NCI-H1048 (cell line): ENCODE results near the gene MTPN.

Experiments
- DNase-seq: peaks from one replicate; lab custom pipeline; 2025; lab: John Stamatoyannopoulos, UW

Gene MTPN

DNA sequence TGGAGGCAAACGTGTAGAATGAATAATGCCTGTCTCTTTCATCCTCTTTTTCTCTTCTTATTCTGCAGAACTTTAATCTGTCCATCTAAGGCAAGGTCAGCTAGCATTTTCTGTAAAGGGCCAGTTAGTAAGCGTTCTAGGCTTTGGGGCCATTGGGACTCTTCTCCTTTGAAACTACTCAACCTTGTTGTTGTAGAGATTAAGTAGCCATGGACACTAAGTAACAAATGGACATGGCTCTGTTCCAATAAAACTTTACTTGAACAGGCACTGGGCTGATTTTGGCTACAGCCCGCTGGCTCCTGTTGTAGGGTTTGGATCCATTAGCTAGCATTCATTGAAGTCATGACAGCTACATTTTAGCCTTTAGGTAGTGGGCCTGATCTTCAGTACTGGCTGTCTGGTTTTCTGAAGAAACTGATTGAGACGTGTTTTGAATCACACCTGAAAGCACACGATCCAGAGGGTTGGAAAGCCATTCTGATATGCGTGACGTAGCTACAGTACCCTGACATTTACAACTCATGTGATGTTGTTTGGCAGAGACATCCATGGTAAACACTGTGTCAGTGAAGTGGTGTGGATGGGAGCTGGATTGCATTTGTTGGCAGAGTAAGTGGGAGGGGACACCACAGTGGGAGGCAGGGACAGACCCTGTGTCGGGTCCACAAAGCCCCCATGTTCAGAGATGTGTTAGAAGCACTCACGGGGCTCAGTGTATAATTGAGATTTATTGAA is 92.5 kb downstream of the MTPN start:
- no peak for DNase-seq

DNA sequence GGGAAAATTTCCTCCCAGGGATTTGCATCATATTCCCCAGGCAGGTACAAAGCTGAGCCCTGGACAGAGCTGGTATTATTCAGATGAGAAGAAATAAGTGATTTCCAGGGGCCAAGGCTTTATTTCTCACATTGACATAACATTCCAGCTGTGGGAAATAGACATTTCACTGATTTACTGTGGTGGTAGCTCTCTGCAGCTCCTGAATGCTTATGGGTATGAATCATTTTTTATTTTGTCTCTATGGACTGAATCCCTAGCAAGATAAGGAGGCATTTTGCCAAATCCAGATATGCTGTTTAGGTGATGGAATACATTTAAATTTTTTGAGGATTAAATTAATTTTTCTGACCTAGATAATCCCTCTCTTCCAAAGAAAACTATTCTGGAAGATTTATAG is 97.9 kb downstream of the MTPN start:
- DNase-seq = no peak

- DNase-seq = no peak
These were observed 98.9 kb downstream of the MTPN start for GRCh38 chr7:135878284-135878683.

DNA sequence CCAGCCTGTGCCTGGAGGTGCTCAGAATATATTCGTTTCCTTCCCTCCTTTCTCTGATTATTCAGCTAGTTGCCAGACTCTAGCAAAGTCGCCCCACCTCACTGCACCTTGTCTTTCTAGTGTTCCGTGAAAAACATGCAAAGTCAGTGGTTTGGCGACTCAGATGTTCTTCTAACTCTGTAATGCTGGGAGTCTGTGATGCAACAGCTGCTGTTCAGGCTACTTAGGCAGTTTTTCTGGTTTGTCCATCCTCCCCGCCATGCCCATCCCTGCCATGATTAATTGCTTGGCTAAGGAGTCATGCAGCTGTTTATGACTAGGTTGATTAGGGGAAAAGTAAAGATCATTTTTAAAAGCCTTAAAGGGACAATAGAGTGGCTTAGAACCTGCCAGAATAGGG is 99.4 kb downstream of the MTPN start:
- DNase-seq = no peak
